Cardiac muscle cell (in vitro differentiated cells and primary cell): Measurements from ENCODE around the gene ITPRID1. TPM values are rescaled to one million over a fixed set of nuclear protein-coding genes. Genes with fewer than 3 reads are reported as not detected.

Experiments used
- DNase-seq, 2 donors: peaks; one replicate each; pipeline versions ENCODE4 v3.0.0 to v3.0.0-alpha.2; 2010 to 2017; ENCODE audit warnings: low read depth in 1 of 2, low spot score in 1 of 2
- H3K27ac ChIP-seq: fragments of 200-600 bp; sonication (generic); 2 replicates; pipeline ENCODE4 v1.5.1; 2016
- H3K27me3 ChIP-seq: fragments of 200-600 bp; sonication (generic); 2 replicates; pipeline ENCODE4 v1.6.0; 2016; ENCODE audit warnings: control low read depth
- H3K36me3 ChIP-seq: fragments of 200-600 bp; sonication (generic); 2 replicates; pipeline ENCODE4 v1.5.1; 2016; ENCODE audit warnings: control low read depth
- H3K4me1 ChIP-seq: fragments of 200-600 bp; sonication (generic); 2 replicates; pipeline ENCODE4 v1.8.1; 2017; ENCODE audit warnings: low read depth, mild to moderate bottlenecking, mixed run types
- H3K4me3 ChIP-seq: fragments of 200-600 bp; sonication (generic); 2 replicates; pipeline ENCODE4 v1.5.1; 2016; ENCODE audit warnings: mild to moderate bottlenecking
- H3K9me3 ChIP-seq: fragments of 200-600 bp; sonication (generic); 2 replicates; pipeline ENCODE4 v1.5.1; 2017; ENCODE audit warnings: low read depth, mild to moderate bottlenecking, control low read depth
- polyA plus RNA-seq: library from polyadenylated mRNA; unstranded; fragments of >200 nt; fragmentation: Nextera tagmentation; extraction: Ambion mirVana; gene quantifications from 2 replicates; pipeline ENCODE4 v1.2.1, GENCODE V29; 2016
- total RNA-seq: library from RNA; depleted of rRNA; stranded (reverse); fragments of >200 nt; gene quantifications from 2 replicates; pipeline ENCODE4 v1.2.3, GENCODE V29; 2016
- TF ChIP-seq, protein P1 (sequence below): IDR thresholded peaks from 2 replicates; pipeline ENCODE4 v1.5.1; 2012; ENCODE audit warnings: low read depth, mild to moderate bottlenecking, low read length

The ITPRID1 gene
- total and polyA plus RNA-seq, 2 experiments from 2014 or later: not detected

- no peak for DNase-seq
- Histone ChIP-seq H3K27ac (no peak overlapping the region), H3K27me3 (no peaks in the 10 kb centered on the region), H3K36me3 (no peaks in the 10 kb centered on the region), H3K4me1 (no peaks in the 10 kb centered on the region), H3K4me3 (no peak overlapping the region), H3K9me3 (no peaks in the 10 kb centered on the region)
- TF ChIP-seq, protein P1, sequence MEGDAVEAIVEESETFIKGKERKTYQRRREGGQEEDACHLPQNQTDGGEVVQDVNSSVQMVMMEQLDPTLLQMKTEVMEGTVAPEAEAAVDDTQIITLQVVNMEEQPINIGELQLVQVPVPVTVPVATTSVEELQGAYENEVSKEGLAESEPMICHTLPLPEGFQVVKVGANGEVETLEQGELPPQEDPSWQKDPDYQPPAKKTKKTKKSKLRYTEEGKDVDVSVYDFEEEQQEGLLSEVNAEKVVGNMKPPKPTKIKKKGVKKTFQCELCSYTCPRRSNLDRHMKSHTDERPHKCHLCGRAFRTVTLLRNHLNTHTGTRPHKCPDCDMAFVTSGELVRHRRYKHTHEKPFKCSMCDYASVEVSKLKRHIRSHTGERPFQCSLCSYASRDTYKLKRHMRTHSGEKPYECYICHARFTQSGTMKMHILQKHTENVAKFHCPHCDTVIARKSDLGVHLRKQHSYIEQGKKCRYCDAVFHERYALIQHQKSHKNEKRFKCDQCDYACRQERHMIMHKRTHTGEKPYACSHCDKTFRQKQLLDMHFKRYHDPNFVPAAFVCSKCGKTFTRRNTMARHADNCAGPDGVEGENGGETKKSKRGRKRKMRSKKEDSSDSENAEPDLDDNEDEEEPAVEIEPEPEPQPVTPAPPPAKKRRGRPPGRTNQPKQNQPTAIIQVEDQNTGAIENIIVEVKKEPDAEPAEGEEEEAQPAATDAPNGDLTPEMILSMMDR: no peak
These were observed 70.1 kb downstream of the ITPRID1 start for GRCh38 chr7:31583942-31584341.

GRCh38 chr7:31595390-31595789 lies 81.5 kb downstream of the ITPRID1 start:
- peaks cover 4% of the 10 kb centered on the region for H3K9me3 ChIP-seq
- TF ChIP-seq, protein P1: no peak

GRCh38 chr7:31602041-31602625 lies 88.2 kb downstream of the ITPRID1 start:
- Histone ChIP-seq H3K27me3 (no peaks in the 10 kb centered on the region), H3K4me1 (no peaks in the 10 kb centered on the region), H3K4me3 (no peak overlapping the region), H3K36me3 (no peaks in the 10 kb centered on the region), H3K27ac (no peak overlapping the region), H3K9me3 (no peaks in the 10 kb centered on the region)
- TF ChIP-seq, protein P1: no peak
- DNase-seq: no peak

More at GRCh38 chr7:31595390-31595789, 81.5 kb downstream of the ITPRID1 start:
- no peaks in the 10 kb centered on the region for H3K27me3 ChIP-seq
- DNase-seq: no peak
- no peak overlapping the region for H3K4me3 ChIP-seq
- no peaks in the 10 kb centered on the region for H3K36me3 ChIP-seq
- H3K4me1 ChIP-seq: no peaks in the 10 kb centered on the region
- no peak overlapping the region for H3K27ac ChIP-seq

DNA sequence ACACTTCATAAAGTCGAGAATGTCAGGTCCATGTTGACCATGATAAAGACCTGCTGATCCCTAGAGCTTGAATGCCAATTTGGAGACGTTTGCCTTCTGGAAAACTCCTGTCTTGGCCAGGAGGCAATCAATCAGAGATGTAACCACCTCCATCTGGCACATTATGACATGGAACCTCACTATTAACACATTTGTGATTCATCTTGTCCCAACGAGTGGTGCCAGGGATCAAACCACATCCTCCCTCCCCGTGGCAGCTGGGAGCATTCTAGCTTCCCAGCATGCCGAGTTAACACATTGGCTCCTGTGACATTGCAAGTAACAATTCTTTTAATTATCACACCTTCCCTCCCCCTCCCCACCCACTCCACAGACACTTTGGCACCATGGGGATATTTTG lies 89.2 kb downstream of the ITPRID1 start:
- TF ChIP-seq, protein P1: no peak

DNA sequence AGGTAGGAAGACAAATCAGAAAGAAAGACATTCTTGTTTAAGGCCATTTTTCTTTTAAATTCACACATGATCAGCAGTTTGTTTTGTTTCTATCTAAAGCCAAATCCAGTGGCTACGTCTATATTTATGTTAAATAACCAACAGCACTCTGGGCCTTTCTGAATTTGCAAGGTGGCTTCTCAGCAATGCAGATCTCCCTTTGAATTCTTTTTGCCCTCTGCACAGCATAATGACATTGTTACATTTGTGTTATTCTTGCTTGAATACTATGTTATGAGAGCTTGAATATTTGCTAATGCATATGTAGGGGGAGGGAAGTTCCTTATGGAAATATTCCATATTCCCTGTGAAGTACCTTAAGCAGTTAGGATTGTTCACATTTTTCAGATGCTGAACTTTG lies 99.7 kb downstream of the ITPRID1 start:
- DNase-seq: no peak
- Histone ChIP-seq H3K27me3 (no peaks in the 10 kb centered on the region), H3K27ac (no peak overlapping the region), H3K9me3 (no peaks in the 10 kb centered on the region), H3K4me1 (no peaks in the 10 kb centered on the region), H3K36me3 (no peaks in the 10 kb centered on the region), H3K4me3 (no peak overlapping the region)
- TF ChIP-seq, protein P1: no peak

More for the DNA sequence above, 89.2 kb downstream of the ITPRID1 start:
- no peak for DNase-seq
- no peak overlapping the region for H3K27ac ChIP-seq
- no peaks in the 10 kb centered on the region for H3K4me1 ChIP-seq
- H3K4me3 ChIP-seq: no peak overlapping the region
- H3K27me3 ChIP-seq: no peaks in the 10 kb centered on the region
- no peaks in the 10 kb centered on the region for H3K36me3 ChIP-seq
- no peaks in the 10 kb centered on the region for H3K9me3 ChIP-seq
